OCI-LY3 (cell line): ENCODE data around the gene TECPR2.

Source experiments
- H2AFZ ChIP-seq: fragments of 200-600, 300-600 bp; shearing (Covaris generic); 2 replicates; pipeline ENCODE4 v1.6.0; 2014; ENCODE audit warnings: antibody characterized with exemption, low read depth, low read length
- H3K27ac ChIP-seq: fragments of 200-600, 300-600 bp; sonication (generic); 2 replicates; pipeline ENCODE4 v1.5.1; 2014; ENCODE audit warnings: mild to moderate bottlenecking, low read length, moderate library complexity, mixed read lengths
- H3K27me3 ChIP-seq: fragments of 200-600, 300-600 bp; sonication (generic); 2 replicates; pipeline ENCODE4 v1.6.1; 2014; ENCODE audit warnings: low read depth, low read length, mixed read lengths
- H3K36me3 ChIP-seq: fragments of 200-600, 300-600 bp; sonication (generic); replicated peaks from 2 replicates; pipeline ENCODE3; 2014; ENCODE audit warnings: low read depth, low read length, mixed read lengths
- H3K4me1 ChIP-seq: fragments of 300-600, 200-600 bp; sonication (generic); 2 replicates; pipeline ENCODE4 v1.6.1; 2014; ENCODE audit warnings: low read length, mixed read lengths
- H3K4me2 ChIP-seq: fragments of 200-600, 300-600 bp; sonication (generic); 2 replicates; pipeline ENCODE4 v1.6.1; 2014; ENCODE audit warnings: low read length, mixed read lengths
- H3K4me3 ChIP-seq: fragments of 300-600, 200-600 bp; sonication (generic); 2 replicates; pipeline ENCODE4 v1.5.1; 2014; ENCODE audit warnings: antibody characterized with exemption, mild to moderate bottlenecking, low read length, moderate library complexity
- H3K79me2 ChIP-seq: fragments of 300-600, 200-600 bp; shearing (Covaris generic); 2 replicates; pipeline ENCODE4 v1.6.1; 2014; ENCODE audit warnings: mild to moderate bottlenecking, low read length, mixed read lengths
- H3K9ac ChIP-seq: fragments of 300-600, 200-600 bp; shearing (Covaris generic); 2 replicates; pipeline ENCODE4 v1.6.0; 2014; ENCODE audit warnings: mild to moderate bottlenecking, low read length, moderate library complexity
- H3K9me3 ChIP-seq: fragments of 200-600, 300-600 bp; shearing (Covaris generic); 2 replicates; pipeline ENCODE4 v1.6.1; 2014; ENCODE audit warnings: low read length, mixed read lengths; ENCODE audit not compliant: insufficient read depth
- H4K20me1 ChIP-seq: fragments of 200-600, 300-600 bp; sonication (generic); 2 replicates; pipeline ENCODE4 v1.6.1; 2016; ENCODE audit warnings: low read length, mixed read lengths; ENCODE audit not compliant: insufficient read depth
- EZH2phosphoT487 ChIP-seq: fragments of 200-600 bp; shearing (Covaris generic); IDR thresholded peaks from 2 replicates; pipeline ENCODE4 v1.6.1; 2018; ENCODE audit warnings: antibody characterized with exemption, mixed run types, low read depth
- TF ChIP-seq, protein P1 (sequence below): fragments of 200-600, 300-600 bp; sonication (generic); IDR thresholded peaks from 2 replicates; pipeline ENCODE4 v1.5.1; 2014; ENCODE audit warnings: antibody characterized with exemption, low read length, low read depth

TECPR2 gene

DNA sequence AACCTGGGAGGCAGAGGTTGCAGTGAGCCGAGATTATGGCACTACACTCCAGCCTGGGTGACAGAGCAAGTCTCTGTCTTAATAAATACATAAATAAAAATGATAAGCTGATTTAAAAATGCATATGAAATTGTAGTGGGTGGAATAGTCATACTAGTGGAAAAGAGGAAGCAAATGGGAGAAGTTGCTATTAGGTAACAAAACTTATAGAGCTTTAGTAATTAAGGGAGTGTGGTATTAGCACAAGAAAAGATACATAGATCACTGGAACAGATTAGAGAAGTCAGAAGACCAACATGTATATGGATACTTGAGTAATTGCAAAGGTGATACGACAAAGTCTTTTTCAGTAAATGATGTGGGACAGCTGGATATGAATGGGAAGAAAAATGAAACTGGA, 26.5 kb downstream of the TECPR2 start:
- no peaks in the 10 kb centered on the region for H3K36me3 ChIP-seq
- H3K79me2 ChIP-seq, result no peaks in the 10 kb centered on the region
- H3K9ac ChIP-seq, result no peak overlapping the region
- no peaks in the 10 kb centered on the region for H3K4me1 ChIP-seq
- H2AFZ ChIP-seq, result no peak overlapping the region
- no peaks in the 10 kb centered on the region for H3K9me3 ChIP-seq
- no peak overlapping the region for H3K4me2 ChIP-seq
- TF ChIP-seq EZH2phosphoT487, result no peak
- TF ChIP-seq, protein P1, sequence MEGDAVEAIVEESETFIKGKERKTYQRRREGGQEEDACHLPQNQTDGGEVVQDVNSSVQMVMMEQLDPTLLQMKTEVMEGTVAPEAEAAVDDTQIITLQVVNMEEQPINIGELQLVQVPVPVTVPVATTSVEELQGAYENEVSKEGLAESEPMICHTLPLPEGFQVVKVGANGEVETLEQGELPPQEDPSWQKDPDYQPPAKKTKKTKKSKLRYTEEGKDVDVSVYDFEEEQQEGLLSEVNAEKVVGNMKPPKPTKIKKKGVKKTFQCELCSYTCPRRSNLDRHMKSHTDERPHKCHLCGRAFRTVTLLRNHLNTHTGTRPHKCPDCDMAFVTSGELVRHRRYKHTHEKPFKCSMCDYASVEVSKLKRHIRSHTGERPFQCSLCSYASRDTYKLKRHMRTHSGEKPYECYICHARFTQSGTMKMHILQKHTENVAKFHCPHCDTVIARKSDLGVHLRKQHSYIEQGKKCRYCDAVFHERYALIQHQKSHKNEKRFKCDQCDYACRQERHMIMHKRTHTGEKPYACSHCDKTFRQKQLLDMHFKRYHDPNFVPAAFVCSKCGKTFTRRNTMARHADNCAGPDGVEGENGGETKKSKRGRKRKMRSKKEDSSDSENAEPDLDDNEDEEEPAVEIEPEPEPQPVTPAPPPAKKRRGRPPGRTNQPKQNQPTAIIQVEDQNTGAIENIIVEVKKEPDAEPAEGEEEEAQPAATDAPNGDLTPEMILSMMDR, result no peak
- H3K27me3 ChIP-seq, result no peaks in the 10 kb centered on the region
- no peak overlapping the region for H3K4me3 ChIP-seq
- H4K20me1 ChIP-seq, result no peaks in the 10 kb centered on the region
- no peak overlapping the region for H3K27ac ChIP-seq

DNA sequence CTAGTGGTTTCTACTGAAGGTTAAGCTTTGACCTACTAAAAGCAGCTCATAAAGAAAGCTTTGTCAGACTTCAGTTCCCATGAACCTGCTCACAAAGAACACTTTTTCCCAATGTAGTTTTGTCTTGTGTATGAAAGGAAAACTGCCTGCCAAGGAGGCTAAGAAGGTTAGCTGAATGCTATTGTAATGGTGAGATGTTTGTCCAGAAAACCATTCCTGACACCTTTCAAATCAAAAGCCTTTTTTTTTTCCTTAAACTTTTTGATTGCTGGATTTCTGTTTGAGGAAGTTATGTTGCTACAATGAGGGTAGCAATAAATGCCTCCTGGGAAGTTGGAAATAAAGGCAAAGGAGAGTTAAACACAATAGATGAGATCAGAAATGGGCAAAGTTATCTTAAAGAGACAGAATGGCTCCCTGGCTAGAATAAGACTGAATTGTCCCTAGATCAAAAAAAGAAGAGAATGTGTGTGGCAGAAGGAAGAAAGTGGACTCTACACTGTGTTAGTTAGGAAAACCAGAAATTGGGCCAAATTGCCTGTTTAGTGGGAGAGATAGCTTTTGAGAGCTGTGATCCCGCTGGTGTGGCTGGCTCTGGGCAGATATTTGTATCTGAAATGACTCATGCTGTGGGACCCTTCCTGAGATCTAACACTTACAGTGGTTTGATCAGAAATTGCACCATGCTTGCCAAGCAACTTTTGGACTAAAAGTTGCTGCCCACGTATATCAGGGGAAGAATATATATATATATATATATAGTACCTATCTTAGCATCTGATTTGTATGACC, 27.5 kb downstream of the TECPR2 start:
- Histone ChIP-seq H3K9ac (no peak overlapping the region), H3K4me3 (no peak overlapping the region), H3K36me3 (no peaks in the 10 kb centered on the region), H4K20me1 (no peaks in the 10 kb centered on the region), H3K4me2 (no peak overlapping the region), H3K9me3 (no peaks in the 10 kb centered on the region), H3K27ac (no peak overlapping the region), H3K27me3 (no peaks in the 10 kb centered on the region), H2AFZ (no peak overlapping the region), H3K79me2 (no peaks in the 10 kb centered on the region), H3K4me1 (no peaks in the 10 kb centered on the region)
- TF ChIP-seq, protein P1, result no peak
- no peak for TF ChIP-seq EZH2phosphoT487

DNA sequence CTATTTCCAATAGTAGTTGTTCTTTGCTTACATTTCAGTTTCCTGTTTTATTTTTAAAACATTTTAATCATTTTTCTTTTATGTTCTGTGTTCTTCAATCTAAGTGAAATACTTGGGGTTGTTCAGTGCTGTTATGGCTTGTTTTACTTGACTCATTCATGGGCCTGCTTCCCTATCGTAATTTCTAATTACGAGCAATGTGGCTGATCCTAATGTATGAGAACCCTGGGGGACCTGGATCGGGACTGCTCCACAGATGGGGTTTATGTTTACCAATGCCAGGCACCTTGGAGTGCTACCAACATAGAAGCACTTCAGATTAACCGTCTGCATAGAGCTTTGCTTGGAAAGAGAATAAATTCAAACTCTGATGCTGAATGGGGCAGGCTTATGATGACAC, 29.8 kb downstream of the TECPR2 start:
- Histone ChIP-seq H3K9ac (no peak overlapping the region), H3K4me3 (no peak overlapping the region), H3K27ac (no peak overlapping the region), H3K36me3 (peaks cover 5% of the 10 kb centered on the region), H3K9me3 (no peaks in the 10 kb centered on the region), H3K4me1 (no peaks in the 10 kb centered on the region), H3K4me2 (no peak overlapping the region), H3K79me2 (no peaks in the 10 kb centered on the region), H3K27me3 (no peaks in the 10 kb centered on the region), H2AFZ (no peak overlapping the region), H4K20me1 (no peaks in the 10 kb centered on the region)
- TF ChIP-seq, protein P1, result no peak
- no peak for TF ChIP-seq EZH2phosphoT487

DNA sequence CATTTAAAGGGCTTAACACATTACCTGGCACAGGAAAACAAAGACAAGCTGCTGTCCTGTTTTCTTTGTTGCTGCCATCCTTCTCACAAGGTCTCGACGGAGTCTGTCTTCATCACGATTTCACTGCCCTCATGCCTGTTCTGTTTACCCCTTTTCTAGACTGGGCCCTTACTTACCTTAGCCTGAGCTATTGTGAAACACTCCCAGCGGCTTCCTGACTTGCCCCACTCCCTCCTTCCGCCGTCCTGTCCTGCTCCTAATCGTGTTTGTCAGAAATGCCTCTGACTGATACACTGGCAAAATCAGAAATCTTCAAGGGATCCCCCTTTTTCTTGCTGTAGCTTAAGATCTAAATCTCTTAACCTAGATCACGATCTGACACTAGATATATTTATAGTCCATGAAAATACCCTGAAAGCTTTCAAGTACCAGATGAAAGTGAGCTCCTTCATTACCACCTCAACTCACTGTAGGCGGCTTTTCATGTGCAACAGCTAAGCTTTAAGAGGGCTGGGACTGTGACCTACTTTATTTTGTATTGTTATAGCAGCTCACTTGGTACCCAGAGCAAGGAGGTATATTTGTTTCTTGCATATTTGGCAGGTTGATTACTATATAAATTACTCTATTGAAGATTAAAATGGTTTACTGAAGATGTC, 32.1 kb downstream of the TECPR2 start:
- Histone ChIP-seq H3K9me3 (no peaks in the 10 kb centered on the region), H3K4me1 (no peaks in the 10 kb centered on the region), H3K4me3 (no peak overlapping the region), H3K27me3 (no peaks in the 10 kb centered on the region), H3K4me2 (no peak overlapping the region), H3K79me2 (no peaks in the 10 kb centered on the region), H3K9ac (no peak overlapping the region), H3K36me3 (peaks cover 14% of the 10 kb centered on the region), H3K27ac (no peak overlapping the region), H4K20me1 (no peaks in the 10 kb centered on the region), H2AFZ (no peak overlapping the region)
- TF ChIP-seq EZH2phosphoT487, result no peak
- TF ChIP-seq, protein P1, result no peak
